ENCODE measurements around the gene CTNND2.
A peak's percentile ranks its signal among the peaks of the same experiment; 100 is the strongest.
"Not testable (repeated sequence)": the region's sequence is repeated elsewhere in the genome, so short reads cannot be mapped to it uniquely, and the experiment has no call there.

CTNND2 gene

GRCh38 chr5:11384441-11385250 is 519.6 kb downstream of the CTNND2 start:
- peak; percentile 6 for DNase-seq (ENCODE audit: low spot score)

- no peak for DNase-seq (ENCODE audit: low spot score)
Measured at GRCh38 chr5:11383506-11384095, 520.6 kb downstream of the CTNND2 start.

GRCh38 chr5:11378461-11378860 is 525.8 kb downstream of the CTNND2 start:
- DNase-seq (ENCODE audit: low spot score), result no peak

GRCh38 chr5:11377896-11378295 is 526.4 kb downstream of the CTNND2 start:
- no peak for DNase-seq (ENCODE audit: low spot score)

GRCh38 chr5:11372191-11372590 is 532.1 kb downstream of the CTNND2 start:
- no peak for DNase-seq (ENCODE audit: low spot score)

DNA sequence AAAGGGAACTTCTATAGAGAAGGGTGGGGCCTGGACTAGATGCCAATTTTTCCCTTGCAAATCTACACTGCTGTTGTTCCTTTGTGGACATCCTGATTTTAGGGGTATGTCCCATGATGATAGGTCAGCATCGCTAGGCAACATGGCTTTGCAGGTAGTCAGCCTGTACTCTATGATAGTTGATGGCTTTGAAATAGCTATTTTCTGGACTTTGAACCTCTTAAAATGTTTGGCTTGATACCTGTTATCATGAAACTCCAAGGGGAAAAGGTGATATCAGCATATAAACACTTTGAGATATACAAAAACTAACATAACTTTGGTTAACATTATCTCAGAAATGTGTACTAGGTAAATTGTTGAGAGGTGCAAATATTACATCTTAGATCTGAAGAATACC is 533.2 kb downstream of the CTNND2 start:
- no peak for DNase-seq (ENCODE audit: low spot score)

- no peak for DNase-seq (ENCODE audit: low spot score)
Measured at GRCh38 chr5:11364531-11364930, 539.7 kb downstream of the CTNND2 start.

DNA sequence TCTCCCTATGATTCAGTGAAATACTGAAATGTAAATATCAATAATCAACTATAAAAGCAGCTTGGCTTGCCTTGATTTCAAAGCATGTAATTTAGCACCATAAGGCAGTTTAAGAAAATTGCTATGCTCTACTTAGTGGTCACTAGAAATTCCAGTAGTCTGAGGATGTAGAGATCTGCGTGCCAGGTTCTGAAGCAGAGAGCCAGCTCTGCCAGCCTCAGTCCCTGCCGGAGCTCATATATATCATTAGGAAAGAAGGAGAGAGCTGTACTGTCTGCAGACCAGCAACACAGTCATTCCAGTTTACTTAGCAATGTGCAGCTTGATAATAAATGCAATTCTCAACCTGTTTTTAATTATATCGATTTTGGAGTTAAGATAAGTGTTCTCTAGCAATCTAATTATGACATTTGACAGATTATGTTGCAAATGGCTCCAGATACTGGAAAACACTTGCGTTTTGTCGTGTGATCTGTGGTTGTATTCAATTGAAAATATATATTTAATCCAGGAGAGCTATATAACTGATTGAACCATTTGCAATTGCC is 540.5 kb downstream of the CTNND2 start:
- no peak for DNase-seq (ENCODE audit: low spot score)

DNA sequence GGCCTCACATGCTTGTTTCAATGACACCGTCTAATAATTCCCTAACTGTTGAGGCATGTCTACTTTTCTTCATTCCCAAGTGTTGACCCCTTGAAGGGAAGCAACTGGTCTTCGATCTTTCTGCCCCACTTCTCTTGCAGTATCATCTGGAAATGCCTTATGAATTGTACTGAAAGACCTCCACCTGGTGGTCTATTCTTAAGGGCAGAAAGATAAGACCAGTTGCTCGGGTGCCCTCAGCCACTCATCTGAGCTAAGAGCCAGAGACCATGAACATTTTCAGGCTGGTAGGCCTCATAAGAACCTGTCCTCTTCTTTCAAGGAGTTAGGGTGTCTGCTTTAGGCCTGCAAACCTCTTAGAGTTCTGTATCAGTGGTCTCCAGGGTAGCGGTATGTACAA is 542.5 kb downstream of the CTNND2 start:
- no peak for DNase-seq (ENCODE audit: low spot score)

- no peak for DNase-seq (ENCODE audit: low spot score)
Measured at GRCh38 chr5:11357928-11358327, 546.3 kb downstream of the CTNND2 start.

DNA sequence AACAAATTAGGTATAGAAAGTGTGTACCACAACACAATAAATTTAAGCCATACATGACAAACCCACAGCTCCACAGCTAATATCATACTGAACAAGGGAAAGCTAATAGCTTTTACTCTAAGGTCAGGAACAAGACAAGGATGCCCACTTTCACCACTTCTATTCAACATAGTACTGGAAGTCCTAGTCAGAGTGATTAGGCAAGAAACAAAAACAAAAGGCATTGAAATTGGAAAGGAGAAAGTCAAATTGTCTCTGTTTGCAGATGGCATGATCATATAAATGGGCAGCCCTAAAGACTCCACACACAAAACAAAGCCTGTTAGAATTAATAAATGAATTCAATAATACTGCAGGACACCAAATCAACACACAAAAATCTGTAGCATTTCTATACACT is 548.8 kb downstream of the CTNND2 start:
- DNase-seq (ENCODE audit: low spot score), result no peak

GRCh38 chr5:11346336-11346735 is 557.9 kb downstream of the CTNND2 start:
- DNase-seq (ENCODE audit: low spot score), result no peak

- no peak for DNase-seq (ENCODE audit: low spot score)
Measured at GRCh38 chr5:11335881-11336760, 568.1 kb downstream of the CTNND2 start.

GRCh38 chr5:11334404-11334803 is 569.8 kb downstream of the CTNND2 start:
- DNase-seq (ENCODE audit: low spot score), result no peak

DNA sequence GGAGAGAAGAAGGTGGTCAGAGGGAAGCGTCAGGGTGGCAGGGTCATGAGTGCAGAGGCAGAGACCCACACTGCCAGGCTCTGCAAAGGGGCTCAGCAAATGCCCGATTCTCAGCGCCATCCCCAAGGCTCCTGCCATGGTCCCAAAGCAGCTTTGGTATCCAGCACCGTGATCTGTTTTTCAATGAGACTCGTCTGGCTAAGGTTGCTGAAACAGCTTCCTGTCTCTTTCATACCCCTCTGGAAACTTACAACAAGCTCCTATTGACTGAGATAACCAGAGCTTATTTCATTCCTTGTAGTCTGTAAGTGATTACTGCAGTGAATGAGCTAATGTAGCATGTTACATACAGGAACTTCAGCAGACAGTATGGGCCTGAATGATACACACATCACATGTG is 574.6 kb downstream of the CTNND2 start:
- DNase-seq (ENCODE audit: low spot score), result no peak

DNA sequence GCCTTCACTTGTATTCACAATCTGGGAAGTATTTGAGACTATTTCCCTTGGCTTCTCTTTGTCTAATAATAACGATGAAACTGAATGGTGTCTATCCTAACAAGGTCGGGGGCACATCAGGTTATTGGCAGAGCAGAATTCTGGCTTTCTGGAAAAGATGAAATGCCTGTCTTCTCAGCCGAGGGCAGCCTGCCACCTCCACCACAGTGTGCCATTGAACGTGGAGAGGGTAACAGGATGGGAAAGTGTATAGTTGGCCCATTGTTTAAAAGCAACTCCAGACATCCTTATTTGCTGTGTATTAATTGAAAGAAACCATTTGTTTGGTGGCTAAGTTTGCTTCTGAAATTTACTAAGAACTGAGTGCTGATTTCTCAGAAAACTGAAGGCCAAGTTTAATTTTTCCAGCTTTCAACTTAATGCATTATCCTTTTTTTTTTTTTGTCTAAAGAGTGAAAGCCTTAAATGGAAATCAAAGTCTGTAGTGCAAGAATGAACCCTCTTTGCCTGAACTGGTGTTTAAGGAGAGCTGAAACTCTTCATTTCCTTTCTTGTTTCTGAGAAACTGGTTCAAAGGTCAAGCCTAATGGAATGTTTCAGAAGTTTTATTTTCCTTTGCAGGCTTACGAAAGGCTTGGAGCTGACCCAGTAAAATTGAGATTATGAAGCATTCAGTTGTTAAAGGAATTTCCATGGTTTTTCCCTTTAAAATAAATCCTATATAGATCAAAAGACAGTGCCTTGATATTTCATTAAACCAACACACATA is 579.5 kb downstream of the CTNND2 start:
- DNase-seq (ENCODE audit: low spot score), result no peak

DNA sequence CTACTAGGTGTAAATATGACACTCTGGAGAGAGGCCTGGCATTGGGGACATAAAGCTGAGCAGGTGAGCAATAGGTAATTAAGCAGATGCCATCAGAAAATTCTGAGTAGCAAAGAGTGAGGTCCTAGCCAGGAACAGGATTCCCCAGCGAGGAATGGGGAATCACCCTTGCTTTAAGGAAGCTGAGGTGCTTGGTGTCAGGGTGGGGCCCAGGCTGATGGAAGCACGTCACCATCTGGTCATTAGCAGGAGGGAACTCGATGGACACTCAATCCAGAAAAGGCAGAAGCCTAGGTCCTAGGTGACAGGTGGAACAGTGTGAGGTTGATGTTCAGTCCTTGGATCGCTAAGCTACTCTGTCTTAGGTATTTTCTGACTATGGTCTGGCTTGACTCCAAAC is 580.5 kb downstream of the CTNND2 start:
- no peak for DNase-seq (ENCODE audit: low spot score)

GRCh38 chr5:11322133-11322532 is 582.1 kb downstream of the CTNND2 start:
- DNase-seq (ENCODE audit: low spot score), result no peak

GRCh38 chr5:11319836-11320580 is 584.2 kb downstream of the CTNND2 start:
- no peak for DNase-seq (ENCODE audit: low spot score)

DNA sequence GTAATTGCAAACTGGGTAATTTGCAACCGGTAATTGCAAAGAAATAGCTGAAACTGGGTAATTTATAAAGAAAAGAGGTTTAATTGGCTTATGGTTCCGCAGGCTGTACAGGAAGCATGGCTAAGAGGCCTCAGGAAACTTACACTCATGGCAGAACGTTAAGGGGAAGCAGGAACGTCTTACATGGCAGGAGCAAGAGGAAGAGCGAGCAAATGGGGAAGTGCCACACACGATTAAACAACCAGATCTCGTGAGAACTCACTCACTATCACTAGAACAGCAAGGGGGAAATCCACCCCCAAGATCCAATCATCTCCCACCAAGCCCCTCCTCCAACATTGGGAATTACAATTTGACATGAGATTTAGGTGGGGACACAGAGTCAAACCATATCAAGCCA is 590.6 kb downstream of the CTNND2 start:
- not testable (repeated sequence) for DNase-seq (ENCODE audit: low spot score)

DNA sequence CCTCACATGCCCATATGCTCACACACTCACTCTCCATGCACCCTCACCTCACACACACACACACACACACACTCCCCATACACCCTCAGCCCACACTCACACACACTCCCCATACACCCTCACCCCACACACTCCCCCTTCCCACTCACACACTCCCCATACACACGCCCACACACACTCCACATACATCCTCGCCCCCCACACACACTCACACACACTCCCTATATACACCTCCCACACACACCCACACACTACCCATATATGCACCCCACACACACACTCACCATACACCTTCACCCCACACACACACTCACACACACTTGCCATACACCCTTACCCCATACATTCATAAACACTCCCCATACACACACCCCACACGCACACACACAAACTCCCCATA is 592.5 kb downstream of the CTNND2 start:
- DNase-seq (ENCODE audit: low spot score), result no peak

Data from germinal center (tissue), 1 donor.